ENCODE measurements around the gene PXDN. TPM values are rescaled to one million over a fixed set of nuclear protein-coding genes. Genes with fewer than 3 reads are reported as not detected.

Gene PXDN
- total and polyA plus RNA-seq, 2 of the 4 experiments (the other 2 are of a cell fraction): 153 to 332 TPM

DNA sequence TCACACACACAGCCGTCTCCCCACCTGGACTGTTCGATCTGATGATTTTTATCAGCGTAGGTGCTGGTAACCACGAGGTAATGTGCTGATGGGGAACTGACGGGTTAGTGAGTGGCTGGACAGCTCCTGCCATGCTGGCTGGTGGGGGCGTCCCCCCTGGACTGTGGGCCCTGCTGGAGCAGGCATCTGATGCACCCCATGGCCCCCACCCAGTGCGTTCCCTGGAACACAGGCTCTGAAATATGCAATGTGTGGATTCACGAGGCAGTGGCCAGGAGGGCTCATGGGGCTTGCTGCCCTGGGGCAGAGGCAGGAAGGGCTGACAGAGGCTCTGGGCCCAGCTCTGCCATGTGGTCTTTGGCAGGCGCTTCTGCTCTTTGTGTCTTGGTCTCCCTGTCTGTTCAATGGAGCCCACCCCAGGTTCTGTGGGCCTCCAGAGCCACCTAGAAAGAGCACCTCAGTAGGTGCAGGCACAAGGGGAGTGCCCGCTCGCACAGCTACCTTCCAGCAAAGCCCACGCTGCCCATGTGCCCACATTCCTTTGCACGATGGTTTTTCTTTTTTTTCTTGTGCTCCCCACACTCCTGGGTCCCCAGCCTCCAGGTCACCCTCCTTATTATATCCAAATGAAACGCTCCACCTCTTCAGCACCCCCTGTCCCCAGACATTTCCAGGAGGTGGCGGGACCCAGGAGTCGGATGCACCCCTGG is 10.3 kb upstream of the PXDN start:
- Histone ChIP-seq H3K4me1 (ENCODE audit: control insufficient read depth, insufficient read depth, low read length) (peaks cover 36% of the 10 kb centered on the region), H4K8ac (ENCODE audit: low read depth in 2 of 2, low read length in 2 of 2) (peak overlapping the region; percentile 30 to 83; a peak in 2 of 4 replicates), H4K5ac (ENCODE audit: low read depth, low read length) (no peak overlapping the region), H3K9me3 (ENCODE audit: control insufficient read depth, insufficient read depth, low read length) (peaks cover 2% of the 10 kb centered on the region; the same call in 1 of the 2 replicates), H2BK5ac (ENCODE audit: low read depth, low read length, poor library complexity, severe bottlenecking) (no peak overlapping the region), H3K27me3 (ENCODE audit: control insufficient read depth, insufficient read depth, low read length) (no peaks in the 10 kb centered on the region), H4K91ac (ENCODE audit: insufficient read depth, low read depth, low read length) (peak overlapping the region; percentile 75), H2AFZ (replicated peaks; ENCODE audit: low read length, poor library complexity) (peak overlapping the region; percentile 25), H3K18ac (ENCODE audit: low read depth, low read length) (no peak overlapping the region), H3K4me3 (ENCODE audit: insufficient read depth, low read depth, low read length) (no peak overlapping the region), H3K14ac (replicated peaks; ENCODE audit: low read depth, low read length) (peak overlapping the region; percentile 88; the same call in 1 of the 2 replicates), H2BK15ac (ENCODE audit: low read depth, low read length) (peak overlapping the region; percentile 43; the same call in 2 of the 3 replicates), H3K36me3 (ENCODE audit: control insufficient read depth, insufficient read depth, low read length) (no peaks in the 10 kb centered on the region), H3K79me1 (ENCODE audit: low read depth in 1 of 2, low read length in 2 of 2) (peaks cover 5 to 21% of the 10 kb centered on the region in 2 experiments; a peak in 3 of 4 replicates), H2AK9ac (replicated peaks; ENCODE audit: low read depth, low read length, poor library complexity) (peak overlapping the region; percentile 47), H3K56ac (ENCODE audit: extremely low read depth, insufficient read depth, low read length) (no peak overlapping the region), H3K9ac (ENCODE audit: low read depth, low read length) (no peak overlapping the region), H2BK120ac (ENCODE audit: low read depth, low read length) (peak overlapping the region; percentile 94), H3K4me2 (ENCODE audit: low read depth, low read length) (no peak overlapping the region), H3K27ac (ENCODE audit: insufficient read depth, low read length) (no peak overlapping the region), H2AK5ac (ENCODE audit: low read depth, low read length) (peak overlapping the region; percentile 99), H2BK20ac (ENCODE audit: low read depth, low read length) (peak overlapping the region; percentile 95), H3K23ac (ENCODE audit: low read depth, low read length) (no peak overlapping the region), H3K9me1 (ENCODE audit: insufficient read depth, low read length) (peaks cover 23% of the 10 kb centered on the region), H4K20me1 (ENCODE audit: insufficient read depth, low read length) (peaks cover 5% of the 10 kb centered on the region), H3K4ac (ENCODE audit: low read depth, low read length) (peak overlapping the region; percentile 98)
- ATAC-seq (ENCODE audit: low read depth) (no peak), DNase-seq (no peak)
- intact Hi-C loops (cut with micrococcal nuclease): no loop called here
- in situ Hi-C loops (cut with MboI; ENCODE audit: low sequenced_read_pairs): loop anchor here (25.0 kb wide), 1 partner anchor 167 kb away; no protein-coding TSS in a partner anchor
- WGBS, 2 experiments (ENCODE audit: extremely low coverage in 2 of 2, insufficient read length in 1 of 2): 94% methylated on average over 8 of the region's 16 CpGs; no CpG with 5 or more reads in 1 of the 2 experiments
- TF ChIP-seq MAZ (IDR thresholded peaks at IDR 0.05; ENCODE audit: borderline replicate concordance, low read depth, low read length): no peak
- dilution Hi-C loops (cut with HindIII; ENCODE audit: low sequenced_read_pairs, unreplicated experiment): no loop called here
- BruUV-seq (replicated peaks): no TSS peak
- ChIA-PET POLR2A (ENCODE audit: unreplicated experiment) (no interaction called here), CTCF (interaction anchor here (0.6 to 0.7 kb wide), 2 partner anchors 204 to 1173 kb away, joined by 3 read pairs; no protein-coding TSS in a partner anchor)
